Parietal lobe (tissue), 2 donors: Measurements from ENCODE around the gene IQCF5. TPM values are rescaled to one million over a fixed set of nuclear protein-coding genes. Genes with fewer than 3 reads are reported as not detected.

Source experiments
- small RNA-seq: library from RNA; depleted of rRNA; stranded (forward); fragments of <200 nt; gene quantifications from one replicate; pipeline ENCODE3, GENCODE V24; 2014; ENCODE audit warnings: low replicate concordance
- total RNA-seq: library from RNA; depleted of rRNA; stranded (reverse); fragments of >200 nt; gene quantifications from one replicate; pipeline ENCODE4 v1.2.3, GENCODE V29; 2014

The IQCF5 gene
- total RNA-seq = not detected

DNA sequence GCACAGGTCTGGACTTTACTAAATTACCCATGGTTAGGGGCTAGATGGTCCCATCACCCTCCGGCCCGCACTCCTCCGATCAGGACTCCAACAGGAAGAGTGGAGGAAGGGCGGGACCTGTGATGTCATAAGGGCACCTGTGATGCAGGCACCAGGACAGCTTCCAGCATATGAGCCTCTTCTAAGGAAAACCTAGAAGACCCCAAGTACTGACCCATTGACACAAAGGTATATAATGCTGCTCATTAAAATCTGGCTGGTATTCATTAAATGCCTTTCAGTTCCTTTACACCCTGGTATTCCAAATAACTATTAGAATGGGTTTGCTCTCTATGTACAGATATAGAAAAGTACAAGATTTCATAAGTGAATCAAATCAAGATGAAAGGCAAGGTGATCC is at the start of gene IQCF5:
Gene IQCF5, minus strand, starts transcription at position 101 of the 400 bp plus-strand sequence. Its CDS starts 70 bp downstream, at position 31.

DNA sequence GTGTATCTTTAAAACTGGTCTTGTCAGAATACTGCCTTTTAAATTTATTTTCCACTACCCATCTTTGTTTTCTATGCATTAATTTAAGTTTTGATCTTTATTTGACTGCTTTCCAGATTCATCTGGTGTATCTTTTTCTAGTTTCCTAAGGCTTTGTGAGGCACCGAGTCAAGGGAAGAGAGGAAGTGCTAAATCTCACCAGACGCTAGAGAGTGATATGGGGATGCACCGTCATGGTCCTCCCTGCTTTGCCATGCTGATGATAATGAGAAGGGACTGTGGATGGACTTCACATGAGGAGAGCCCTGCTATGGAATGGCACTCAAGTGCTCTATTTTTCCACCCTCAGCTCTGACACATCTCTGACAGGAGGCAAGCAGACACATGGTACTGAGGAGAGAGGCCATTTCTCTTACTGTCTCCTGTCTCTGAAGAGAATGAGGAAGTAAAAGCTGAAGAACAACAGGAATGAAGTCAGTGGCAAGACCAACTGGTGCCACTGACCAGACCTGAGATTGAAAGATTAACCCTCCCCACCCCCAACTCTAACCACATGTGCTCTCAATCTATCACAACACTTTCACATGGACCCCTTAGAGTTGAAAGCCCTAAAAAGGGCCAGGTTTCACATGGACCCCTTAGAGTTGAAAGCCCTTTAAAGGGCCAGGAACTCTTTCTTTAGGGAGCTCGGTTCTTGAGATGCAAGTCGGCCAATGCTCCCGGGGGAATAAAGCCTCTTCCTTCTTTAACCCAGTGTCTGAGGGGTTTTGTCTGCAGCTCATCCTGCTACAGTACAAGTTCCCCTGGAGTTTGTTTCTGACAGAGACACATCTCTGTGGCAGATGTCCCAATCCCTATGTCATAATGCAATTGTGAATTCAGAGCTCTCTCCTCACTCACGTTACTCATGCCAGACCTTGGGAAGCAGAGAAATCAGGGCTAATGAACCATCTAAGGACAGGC is 14.4 kb downstream of the IQCF5 start, which contains the start of gene IQCF2:
Gene IQCF2, plus strand, starts transcription at position 913 of the 963 bp plus-strand sequence. CDS start 52 bp downstream, outside the sequence.

Small RNA genes lying within 50 kb of the gene (small RNA-seq; reads per million reads assigned to genes)
- gene RN7SL504P = 0.09 reads per million

Other genes starting within 250 kb of the IQCF5 start
- 14.1 TPM for gene TEX264, start 204.3 kb downstream of the IQCF5 start, total RNA-seq
- gene GRM2, start 168.5 kb downstream of the IQCF5 start, total RNA-seq = 17.5 TPM
- gene IQCF6, start 96.4 kb downstream of the IQCF5 start, total RNA-seq = not detected
- gene IQCF2, start 14.0 kb downstream of the IQCF5 start, total RNA-seq = not detected
- gene IQCF1, start 27.8 kb upstream of the IQCF5 start, total RNA-seq = not detected
- gene RRP9, start 66.3 kb upstream of the IQCF5 start, total RNA-seq = 13.1 TPM
- 7.5 TPM for gene PARP3, start 66.8 kb upstream of the IQCF5 start, total RNA-seq
- 0.31 TPM for gene GPR62, start 79.8 kb upstream of the IQCF5 start, total RNA-seq
- 72.9 TPM for gene PCBP4, start 91.9 kb upstream of the IQCF5 start, total RNA-seq
- 4.7 TPM for gene ABHD14B, start 98.4 kb upstream of the IQCF5 start, total RNA-seq
- gene ABHD14A, start 99.5 kb upstream of the IQCF5 start, total RNA-seq = 23.2 TPM
- gene ACY1, start 107.9 kb upstream of the IQCF5 start, total RNA-seq = 6.9 TPM
- gene RPL29, start 120.3 kb upstream of the IQCF5 start, total RNA-seq = 712 TPM
- 15.3 TPM for gene DUSP7, start 181.0 kb upstream of the IQCF5 start, total RNA-seq